Gastroesophageal sphincter (tissue), 4 donors: ENCODE results near the gene TCF4. TPM values are rescaled to one million over a fixed set of nuclear protein-coding genes. Genes with fewer than 3 reads are reported as not detected.

Experiments
- ATAC-seq: fragments of 150-250 bp; one replicate; pipeline ENCODE4 v1.9.1; 2016; ENCODE audit warnings: mild to moderate bottlenecking, moderate library complexity
- H3K27ac ChIP-seq, 4 donors: fragments of 200-600 bp; sonication (generic) in 3 of 4; 1 replicate in 3 of 4; 2 replicates in 1 of 4; pipeline ENCODE4 v1.5.1; 2016 to 2019
- H3K27me3 ChIP-seq: fragments of 200-600 bp; sonication (generic); one replicate; pipeline ENCODE4 v1.5.1; 2019
- H3K36me3 ChIP-seq, 2 donors: fragments of 200-600 bp; sonication (generic); one replicate each; pipeline ENCODE4 v1.5.1; 2019; ENCODE audit warnings: control low read depth in 1 of 2
- H3K4me1 ChIP-seq, 3 donors: fragments of 200-600 bp; sonication (generic); 1 replicate in 2 of 3; 2 replicates in 1 of 3; pipeline ENCODE4 v1.5.1; 2016 to 2019; ENCODE audit warnings: control low read depth in 2 of 3
- H3K4me3 ChIP-seq, 2 donors: fragments of 200-600 bp; sonication (generic); one replicate each; pipeline ENCODE4 v1.5.1; 2019; ENCODE audit warnings: mild to moderate bottlenecking in 1 of 2, moderate library complexity in 1 of 2
- H3K9me3 ChIP-seq, 3 donors: fragments of 200-600 bp; sonication (generic); one replicate each; pipeline ENCODE4 v1.5.1; 2017 to 2019; ENCODE audit warnings: control low read depth in 2 of 3
- EP300 ChIP-seq: sonication (generic); formaldehyde crosslinking; IDR thresholded peaks from one replicate; pipeline ENCODE4 v1.6.1; 2017; ENCODE audit warnings: antibody characterized with exemption, mild to moderate bottlenecking
- POLR2A ChIP-seq, 2 donors: fragments of 450-650 bp; IDR thresholded peaks; one replicate each; pipeline ENCODE4 v1.6.1; 2017; ENCODE audit warnings: antibody characterized with exemption in 2 of 2, mild to moderate bottlenecking in 2 of 2, moderate library complexity in 1 of 2
- POLR2AphosphoS5 ChIP-seq: sonication (generic); formaldehyde crosslinking; IDR thresholded peaks from one replicate; pipeline ENCODE4 v1.6.1; 2017; ENCODE audit warnings: antibody characterized with exemption
- WGBS, 2 donors: methylation state at CpG; one replicate each; pipeline ENCODE4 v1.1.5; 2018; ENCODE audit warnings: low coverage in 1 of 2; 5-methylcytosine and 5-hydroxymethylcytosine counted together
- total RNA-seq, 4 donors: library from RNA; depleted of rRNA; stranded (reverse); fragments of >200 nt; gene quantifications; one replicate each; pipeline ENCODE4 v1.1.0, GENCODE V29; 2016
- TF ChIP-seq, protein P1 (sequence below), 4 experiments: fragments of 200-600 bp in 2 of 4; fragments of 450-650 bp in 2 of 4; sonication (generic) in 1 of 4; IDR thresholded peaks; one replicate each; pipeline ENCODE4 v1.5.1; 2017 to 2019; ENCODE audit warnings: antibody characterized with exemption in 4 of 4, mild to moderate bottlenecking in 2 of 4, moderate library complexity in 2 of 4

TCF4 gene
- total RNA-seq, 4 donors from 2014 or later = 64.1 to 87.6 (median 76.2) TPM

DNA sequence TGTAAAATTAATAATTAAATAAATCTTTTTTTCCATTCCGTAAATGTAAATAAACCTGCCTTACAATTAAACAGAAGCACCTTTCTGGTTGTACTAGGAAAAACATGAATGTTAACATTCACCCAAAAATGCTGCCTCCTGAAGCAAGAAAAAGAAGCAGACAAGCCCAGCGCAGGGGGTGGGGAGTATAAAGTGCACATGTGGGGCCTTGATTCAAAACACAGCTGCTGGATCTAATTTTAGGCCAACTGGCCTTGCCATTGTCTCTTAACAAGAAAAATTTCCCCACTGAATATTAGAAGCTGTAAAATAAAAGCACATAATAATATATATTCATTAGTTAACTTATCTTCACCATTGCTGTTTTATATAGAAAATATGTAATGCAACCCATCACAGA lies 28.3 kb downstream of the TCF4 start:
- TF ChIP-seq POLR2A (IDR thresholded peaks at IDR 0.05) (no peak), EP300 (no peak), POLR2AphosphoS5 (no peak)
- TF ChIP-seq, protein P1, sequence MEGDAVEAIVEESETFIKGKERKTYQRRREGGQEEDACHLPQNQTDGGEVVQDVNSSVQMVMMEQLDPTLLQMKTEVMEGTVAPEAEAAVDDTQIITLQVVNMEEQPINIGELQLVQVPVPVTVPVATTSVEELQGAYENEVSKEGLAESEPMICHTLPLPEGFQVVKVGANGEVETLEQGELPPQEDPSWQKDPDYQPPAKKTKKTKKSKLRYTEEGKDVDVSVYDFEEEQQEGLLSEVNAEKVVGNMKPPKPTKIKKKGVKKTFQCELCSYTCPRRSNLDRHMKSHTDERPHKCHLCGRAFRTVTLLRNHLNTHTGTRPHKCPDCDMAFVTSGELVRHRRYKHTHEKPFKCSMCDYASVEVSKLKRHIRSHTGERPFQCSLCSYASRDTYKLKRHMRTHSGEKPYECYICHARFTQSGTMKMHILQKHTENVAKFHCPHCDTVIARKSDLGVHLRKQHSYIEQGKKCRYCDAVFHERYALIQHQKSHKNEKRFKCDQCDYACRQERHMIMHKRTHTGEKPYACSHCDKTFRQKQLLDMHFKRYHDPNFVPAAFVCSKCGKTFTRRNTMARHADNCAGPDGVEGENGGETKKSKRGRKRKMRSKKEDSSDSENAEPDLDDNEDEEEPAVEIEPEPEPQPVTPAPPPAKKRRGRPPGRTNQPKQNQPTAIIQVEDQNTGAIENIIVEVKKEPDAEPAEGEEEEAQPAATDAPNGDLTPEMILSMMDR (IDR thresholded peaks at IDR 0.05) = no peak
- H3K4me1 ChIP-seq = peaks cover 0 to 7% (median 0%) of the 10 kb centered on the region in 3 donors
- no peaks in the 10 kb centered on the region for H3K27me3 ChIP-seq
- H3K27ac ChIP-seq = no peak overlapping the region
- no peak for ATAC-seq
- WGBS, 2 donors = 51 to 69% methylated on average over 2 of the region's 2 CpGs
- H3K4me3 ChIP-seq = no peak overlapping the region
- no peaks in the 10 kb centered on the region for H3K36me3 ChIP-seq
- H3K9me3 ChIP-seq = no peaks in the 10 kb centered on the region

DNA sequence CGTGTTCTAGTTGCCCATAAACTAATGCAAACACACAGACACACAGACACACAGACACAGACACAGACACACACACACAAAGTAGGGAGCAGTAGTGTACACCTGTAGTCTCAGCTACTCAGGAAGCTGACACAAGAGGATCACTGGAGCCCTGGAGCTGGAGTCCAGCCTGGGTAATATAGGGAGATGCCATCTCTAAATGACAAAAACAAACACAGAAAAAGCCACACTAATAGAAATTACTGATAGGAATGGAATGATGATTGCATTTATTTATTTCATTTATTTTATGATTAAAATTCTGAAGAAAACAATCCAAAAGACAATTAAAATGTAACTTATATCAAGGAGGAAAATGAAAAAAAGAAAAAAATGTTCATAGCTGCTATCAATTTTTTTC lies 30.8 kb downstream of the TCF4 start:
- Histone ChIP-seq H3K27me3 (no peaks in the 10 kb centered on the region), H3K27ac (no peak overlapping the region), H3K36me3 (no peaks in the 10 kb centered on the region), H3K4me1 (peaks cover 0 to 7% (median 0%) of the 10 kb centered on the region in 3 donors), H3K4me3 (no peak overlapping the region), H3K9me3 (no peaks in the 10 kb centered on the region)
- no peak for ATAC-seq
- TF ChIP-seq, protein P1 (IDR thresholded peaks at IDR 0.05) = no peak
- TF ChIP-seq POLR2AphosphoS5 (no peak), POLR2A (IDR thresholded peaks at IDR 0.05) (no peak), EP300 (no peak)
- WGBS, 2 donors = 67 to 92% methylated on average over 1 of the region's 1 CpG

GRCh38 chr18:55555395-55556027 lies 32.5 kb downstream of the TCF4 start:
- Histone ChIP-seq H3K27ac (no peak overlapping the region), H3K36me3 (no peaks in the 10 kb centered on the region), H3K27me3 (no peaks in the 10 kb centered on the region), H3K4me1 (peaks cover 0 to 16% (median 0%) of the 10 kb centered on the region in 3 donors), H3K4me3 (no peak overlapping the region), H3K9me3 (no peaks in the 10 kb centered on the region)
- no peak for ATAC-seq
- 95% methylated on average over 4 of the region's 4 CpGs for WGBS, 2 donors
- TF ChIP-seq, protein P1 (IDR thresholded peaks at IDR 0.05) = no peak
- no peak for TF ChIP-seq POLR2A (IDR thresholded peaks at IDR 0.05)

DNA sequence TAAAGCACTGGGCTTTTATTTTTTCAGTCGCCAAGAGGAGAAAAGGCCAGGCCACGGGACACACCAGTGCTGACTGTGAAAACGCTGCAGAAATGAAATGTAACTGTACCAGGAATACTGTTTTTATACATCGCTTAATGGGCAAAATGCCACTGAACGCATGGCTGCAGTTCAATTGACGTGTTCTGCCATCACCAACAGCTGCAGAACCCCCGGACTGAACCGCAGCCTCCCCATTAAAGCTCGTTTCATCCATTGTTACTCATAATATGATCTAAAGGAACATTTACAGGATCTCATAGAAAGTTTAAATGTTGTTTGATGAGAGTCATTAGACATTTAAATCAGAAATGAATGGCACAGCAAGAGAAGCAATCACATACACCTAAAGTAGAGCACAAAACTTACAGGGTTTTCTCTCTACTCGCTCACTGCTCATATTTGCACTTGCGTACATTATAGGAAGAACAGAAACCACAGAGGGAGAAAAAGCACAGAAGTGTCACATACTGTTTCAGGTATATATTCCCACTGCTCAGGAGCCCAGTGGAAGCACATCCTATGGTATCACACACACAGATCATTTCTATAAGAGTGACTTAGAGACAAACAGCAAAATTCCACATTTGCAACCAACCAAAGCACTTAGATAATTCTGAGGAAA lies 35.3 kb downstream of the TCF4 start:
- Histone ChIP-seq H3K9me3 (no peaks in the 10 kb centered on the region), H3K36me3 (no peaks in the 10 kb centered on the region), H3K27ac (no peak overlapping the region), H3K27me3 (no peaks in the 10 kb centered on the region), H3K4me1 (peaks cover 0 to 30% (median 0%) of the 10 kb centered on the region in 3 donors), H3K4me3 (no peak overlapping the region)
- WGBS, 2 donors = 87 to 91% methylated on average over 10 to 11 of the region's 11 CpGs
- ATAC-seq = no peak
- TF ChIP-seq POLR2AphosphoS5 = no peak
- TF ChIP-seq, protein P1 (IDR thresholded peaks at IDR 0.05) = no peak
- no peak for TF ChIP-seq EP300
- TF ChIP-seq POLR2A (IDR thresholded peaks at IDR 0.05) = no peak

DNA sequence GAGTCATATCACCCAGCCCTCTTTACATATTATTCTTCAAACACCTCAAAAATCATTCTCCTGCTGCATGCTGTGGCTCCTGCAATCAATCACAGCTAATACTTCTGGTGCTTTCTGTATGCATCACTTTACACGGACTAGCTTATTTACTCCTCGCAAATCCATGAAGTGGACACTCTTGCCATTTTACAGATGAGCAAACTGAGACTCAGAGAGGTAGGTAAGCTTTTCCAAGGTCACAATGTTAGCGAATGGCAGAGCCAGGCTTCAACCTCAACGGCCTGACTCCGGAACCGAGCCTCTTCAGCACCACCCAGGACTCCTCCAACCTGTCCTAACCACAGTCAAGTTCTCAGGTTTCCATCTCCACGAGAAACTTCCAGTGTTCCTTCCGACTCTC lies 36.8 kb downstream of the TCF4 start:
- no peaks in the 10 kb centered on the region for H3K9me3 ChIP-seq
- no peak for ATAC-seq
- no peak overlapping the region for H3K4me3 ChIP-seq
- H3K27ac ChIP-seq = no peak overlapping the region
- WGBS, 2 donors = 95 to 100% methylated on average over 3 to 4 of the region's 8 CpGs
- H3K27me3 ChIP-seq = no peaks in the 10 kb centered on the region
- TF ChIP-seq POLR2AphosphoS5 = no peak
- TF ChIP-seq EP300 = no peak
- no peak for TF ChIP-seq POLR2A (IDR thresholded peaks at IDR 0.05)
- TF ChIP-seq, protein P1 (IDR thresholded peaks at IDR 0.05) = no peak
- peaks cover 0 to 40% (median 3%) of the 10 kb centered on the region in 3 donors for H3K4me1 ChIP-seq
- no peaks in the 10 kb centered on the region for H3K36me3 ChIP-seq
